VCaP (cell line): ENCODE results near the gene DHX57.
A peak's percentile ranks its signal among the peaks of the same experiment; 100 is the strongest.
"Not testable (repeated sequence)": the region's sequence is repeated elsewhere in the genome, so short reads cannot be mapped to it uniquely, and the experiment has no call there.

Experiments used
- H3K27ac ChIP-seq: fragments of 450-650 bp; 2 replicates; pipeline ENCODE4 v1.5.1; 2017
- CTCF ChIP-seq: fragments of 450-650 bp; conservative IDR thresholded peaks from 2 replicates; pipeline ENCODE4 v1.5.1; 2017; ENCODE audit warnings: mild to moderate bottlenecking, moderate library complexity

Gene DHX57

GRCh38 chr2:38797250-38797676 lies 78.5 kb downstream of the DHX57 start:
- no peak for TF ChIP-seq CTCF
- no peak overlapping the region for H3K27ac ChIP-seq

GRCh38 chr2:38795016-38795415 lies 80.7 kb downstream of the DHX57 start:
- H3K27ac ChIP-seq, result not testable (repeated sequence)

GRCh38 chr2:38794235-38794946 lies 81.3 kb downstream of the DHX57 start:
- H3K27ac ChIP-seq, result no peak overlapping the region
- no peak for TF ChIP-seq CTCF

GRCh38 chr2:38793511-38793910 lies 82.2 kb downstream of the DHX57 start:
- H3K27ac ChIP-seq, result no peak overlapping the region
- no peak for TF ChIP-seq CTCF

GRCh38 chr2:38792751-38793150 lies 83.0 kb downstream of the DHX57 start:
- TF ChIP-seq CTCF, result no peak
- no peak overlapping the region for H3K27ac ChIP-seq

- H3K27ac ChIP-seq, result not testable (repeated sequence)
These were observed 83.4 kb downstream of the DHX57 start for GRCh38 chr2:38792321-38792720.

GRCh38 chr2:38791744-38792143 lies 84.0 kb downstream of the DHX57 start:
- H3K27ac ChIP-seq, result no peak overlapping the region
- no peak for TF ChIP-seq CTCF

- TF ChIP-seq CTCF, result no peak
- H3K27ac ChIP-seq, result peak overlapping the region; percentile 57
These were observed 86.0 kb downstream of the DHX57 start for GRCh38 chr2:38789691-38790090.

GRCh38 chr2:38788306-38788705 lies 87.4 kb downstream of the DHX57 start:
- no peak overlapping the region for H3K27ac ChIP-seq
- no peak for TF ChIP-seq CTCF
